Right lobe of liver (tissue), 6 donors: Measurements from ENCODE around the gene SLC49A3. TPM values are rescaled to one million over a fixed set of nuclear protein-coding genes. Genes with fewer than 3 reads are reported as not detected.

ENCODE experiments used
- ATAC-seq, 4 donors: fragments of 200-7000 bp; cut with Tn5 transposase; one replicate each; pipeline ENCODE4 v1.9.1; 2020; ENCODE audit warnings: mild to moderate bottlenecking in 4 of 4, moderate library complexity in 4 of 4
- DNase-seq, 3 donors: peaks; one replicate each; pipeline ENCODE4 v3.0.0-alpha.2; 2020
- H3K27ac ChIP-seq, 3 donors: fragments of 200-600 bp; one replicate each; pipeline ENCODE4 v1.8.0; 2022
- H3K27me3 ChIP-seq, 2 donors: fragments of 200-600 bp; one replicate each; pipeline ENCODE4 v1.8.0; 2022
- H3K36me3 ChIP-seq, 4 donors: fragments of 200-600 bp; sonication (generic) in 1 of 4; one replicate each; pipeline versions ENCODE4 v1.5.1 to v1.8.0; 2017 to 2022; ENCODE audit warnings: control low read depth in 1 of 4
- H3K4me1 ChIP-seq, 4 donors: fragments of 200-600 bp; sonication (generic) in 1 of 4; one replicate each; pipeline versions ENCODE4 v1.5.1 to v1.8.0; 2017 to 2022; ENCODE audit warnings: control low read depth in 1 of 4
- H3K4me3 ChIP-seq, 3 donors: fragments of 200-600 bp; one replicate each; pipeline ENCODE4 v1.8.0; 2022
- H3K9me3 ChIP-seq, 4 donors: fragments of 200-600 bp; sonication (generic) in 1 of 4; one replicate each; pipeline versions ENCODE4 v1.5.1 to v1.8.0; 2017 to 2022; ENCODE audit warnings: control low read depth in 1 of 4
- CTCF ChIP-seq, 4 donors: fragments of 200-600 bp in 3 of 4; fragments of 450-650 bp in 1 of 4; IDR thresholded peaks; one replicate each; pipeline versions ENCODE4 v1.5.1 to v1.8.0; 2016 to 2022; ENCODE audit warnings: antibody characterized with exemption in 4 of 4, mild to moderate bottlenecking in 2 of 4
- POLR2A ChIP-seq: fragments of 450-650 bp; IDR thresholded peaks from one replicate; pipeline ENCODE4 v1.6.1; 2017; ENCODE audit warnings: antibody characterized with exemption, mild to moderate bottlenecking
- WGBS: methylation state at CpG from one replicate; pipeline ENCODE4 v1.1.6; 2018; ENCODE audit warnings: low coverage, low lambda C conversion rate; ENCODE audit not compliant: insufficient coverage; ENCODE audit errors: missing lambda C conversion rate; 5-methylcytosine and 5-hydroxymethylcytosine counted together
- intact Hi-C, 2 donors: fragments of 100-400 bp; cut with DNase I; formaldehyde crosslinking; loops; one replicate each; pipeline versions ENCODE4 v1.11.2 to v1.14.1; 2022
- total RNA-seq, 6 experiments: library from RNA; depleted of rRNA in 2 of 6; stranded (reverse); fragments of >200 nt in 2 of 6; fragmentation: NEBNext Ultra II Directional in 3 of 6; extraction: Animal tissue kit (Norgen Biotek cat#: 25700) in 3 of 6; gene quantifications; one replicate each; pipeline versions ENCODE4 v1.1.0 to v1.2.4, GENCODE V29; 2016 to 2023
- donor health status: DM: no; HTN: yes; CAD: no.
- donor health status: DM: no; HTN: no; CAD: no.
- donor health status: DM: no; HTN: no; CAD: no.
- donor health status: DM: no; HTN: yes; CAD: no.
- donor health status: DM: no; HTN: yes; CAD: no.

Gene SLC49A3
- total RNA-seq, 6 experiments from 2014 or later = 2.9 to 9.0 (median 5.2) TPM

- 76% methylated on average over 5 of the region's 13 CpGs for WGBS
- Histone ChIP-seq H3K36me3 (peaks cover 0 to 6% (median 0%) of the 10 kb centered on the region in 4 donors), H3K27ac (no peak overlapping the region), H3K4me3 (no peak overlapping the region), H3K27me3 (no peaks in the 10 kb centered on the region), H3K4me1 (peaks cover 0 to 5% (median 0%) of the 10 kb centered on the region in 4 donors), H3K9me3 (no peaks in the 10 kb centered on the region)
- ATAC-seq (peak in 1 of 4 donors; percentile 27), DNase-seq (no peak)
- no peak for TF ChIP-seq CTCF (IDR thresholded peaks at IDR 0.05)
- no peak for TF ChIP-seq POLR2A
- intact Hi-C loops = no loop called here
These were observed 22.0 kb upstream of the SLC49A3 start for GRCh38 chr4:710916-711315.

DNA sequence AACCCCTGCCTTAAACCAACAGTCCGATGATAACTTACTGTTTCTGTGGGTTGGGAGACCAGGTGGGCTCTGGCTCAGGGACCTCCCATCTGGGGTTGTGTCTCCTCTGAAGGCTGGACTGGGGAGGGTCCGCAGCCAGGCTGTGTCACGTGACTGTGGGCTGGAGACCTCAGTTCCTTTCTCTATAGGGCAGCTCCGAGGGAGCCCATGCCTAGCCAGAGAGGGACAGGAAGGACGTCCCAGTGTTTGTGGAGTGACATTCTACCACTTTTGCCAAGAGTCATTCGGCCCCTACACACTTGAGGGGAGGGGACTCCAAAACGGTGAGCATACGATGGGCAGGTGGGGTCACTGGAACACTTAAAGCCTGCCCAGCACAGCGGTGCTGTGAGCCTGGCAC lies 21.2 kb upstream of the SLC49A3 start:
- H3K9me3 ChIP-seq = no peaks in the 10 kb centered on the region
- TF ChIP-seq POLR2A (no peak), CTCF (IDR thresholded peaks at IDR 0.05) (no peak)
- H3K36me3 ChIP-seq = peaks cover 0 to 6% (median 0%) of the 10 kb centered on the region in 4 donors
- intact Hi-C loops = no loop called here
- WGBS = 82% methylated on average over 4 of the region's 9 CpGs
- H3K27me3 ChIP-seq = no peaks in the 10 kb centered on the region
- H3K4me3 ChIP-seq = no peak overlapping the region
- DNase-seq (no peak), ATAC-seq (no peak)
- H3K27ac ChIP-seq = no peak overlapping the region
- H3K4me1 ChIP-seq = peaks cover 0 to 5% (median 0%) of the 10 kb centered on the region in 4 donors

DNA sequence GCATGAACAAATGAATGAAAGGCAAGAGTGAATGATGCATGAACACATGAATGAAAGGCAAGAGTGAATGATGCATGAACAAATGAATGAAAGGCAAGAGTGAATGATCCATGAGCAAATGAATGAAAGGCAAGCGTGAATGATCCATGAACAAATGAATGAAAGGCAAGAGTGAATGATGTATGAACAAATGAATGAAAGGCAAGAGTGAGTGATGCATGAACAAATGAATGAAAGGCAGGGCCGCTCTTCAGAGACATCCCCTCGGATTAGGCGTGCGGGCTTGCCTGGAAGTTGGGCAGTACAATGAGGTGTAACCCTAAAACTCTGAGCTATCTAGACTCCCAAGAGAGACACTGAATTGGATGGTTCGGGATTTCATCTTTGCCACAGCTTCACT lies 20.4 kb upstream of the SLC49A3 start:
- ATAC-seq = no peak
- WGBS = 95% methylated on average over 5 of the region's 6 CpGs
- no peak for DNase-seq
- no peak for TF ChIP-seq CTCF (IDR thresholded peaks at IDR 0.05)
- TF ChIP-seq POLR2A = no peak
- H3K4me3 ChIP-seq = no peak overlapping the region
- no peaks in the 10 kb centered on the region for H3K27me3 ChIP-seq
- peaks cover 0 to 3% (median 0%) of the 10 kb centered on the region in 4 donors for H3K36me3 ChIP-seq
- H3K27ac ChIP-seq = no peak overlapping the region
- intact Hi-C loops = no loop called here
- H3K4me1 ChIP-seq = peaks cover 0 to 5% (median 0%) of the 10 kb centered on the region in 4 donors
- no peaks in the 10 kb centered on the region for H3K9me3 ChIP-seq

DNA sequence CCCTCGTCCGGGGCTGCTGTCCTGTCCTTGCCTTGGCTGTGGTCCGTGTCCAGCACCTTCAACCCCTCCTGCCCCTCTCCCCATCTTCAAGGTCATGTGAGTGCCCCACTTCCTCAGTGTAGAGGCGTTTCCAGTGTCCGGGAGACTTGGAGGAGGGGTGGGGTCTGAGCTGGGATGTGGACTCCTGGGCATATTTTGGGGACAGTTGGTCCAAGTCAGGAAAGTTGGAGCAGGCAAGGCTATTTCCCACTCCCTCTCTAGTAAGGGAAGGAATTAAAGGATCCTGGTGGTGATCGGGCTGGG lies 19.6 kb upstream of the SLC49A3 start:
- Histone ChIP-seq H3K27me3 (no peaks in the 10 kb centered on the region), H3K4me1 (peaks cover 0 to 5% (median 0%) of the 10 kb centered on the region in 4 donors), H3K9me3 (no peaks in the 10 kb centered on the region), H3K36me3 (no peaks in the 10 kb centered on the region), H3K27ac (no peak overlapping the region), H3K4me3 (no peak overlapping the region)
- DNase-seq (peak in 1 of 3 donors; percentile 36), ATAC-seq (no peak)
- 70% methylated on average over 2 of the region's 6 CpGs for WGBS
- intact Hi-C loops = no loop called here
- TF ChIP-seq CTCF (IDR thresholded peaks at IDR 0.05) (no peak), POLR2A (no peak)
